ENCODE data around the gene LEFTY1.

GRCh38 chr1:225845097-225845496 is 43.8 kb downstream of the LEFTY1 start:
- TF ChIP-seq CTCF (IDR thresholded peaks at IDR 0.05) (no peak), POLR2AphosphoS5 (IDR thresholded peaks at IDR 0.05) (no peak), POLR2A (IDR thresholded peaks at IDR 0.05) (no peak)

All from prostate gland (tissue), 2 donors.